CD8-positive, alpha-beta memory T cell (primary cell): Measurements from ENCODE around the gene TRIM62. TPM values are rescaled to one million over a fixed set of nuclear protein-coding genes. Genes with fewer than 3 reads are reported as not detected.
A peak's percentile ranks its signal among the peaks of the same experiment; 100 is the strongest.
"Not testable (repeated sequence)": the region's sequence is repeated elsewhere in the genome, so short reads cannot be mapped to it uniquely, and the experiment has no call there.

ENCODE experiments used
- CTCF ChIA-PET: fragments of 350-600 bp; sonication (Branson Sonifier 250); formaldehyde crosslinking; loops from one replicate; lab custom pipeline; 2021; ENCODE audit warnings: antibody characterized with exemption; lab: Charles Lee
- POLR2A ChIA-PET: fragments of 350-600 bp; sonication (Branson Sonifier 250); formaldehyde crosslinking; loops from one replicate; lab custom pipeline; 2021; ENCODE audit warnings: antibody characterized with exemption; lab: Charles Lee
- DNase-seq, 5 donors: peaks; one replicate each; pipeline versions ENCODE4 v3.0.0 to v3.0.0-alpha.2; 2020 to 2022; ENCODE audit warnings: mixed read lengths in 1 of 5
- H3K27ac ChIP-seq: one replicate; pipeline ENCODE4 v1.7.0; 2013; ENCODE audit warnings: low read depth, mild to moderate bottlenecking, low read length, moderate library complexity
- H3K27me3 ChIP-seq: 2 replicates; pipeline ENCODE4 v1.7.0; 2013; ENCODE audit warnings: low read length, mild to moderate bottlenecking; ENCODE audit not compliant: insufficient read depth, poor library complexity, severe bottlenecking
- H3K36me3 ChIP-seq: 2 replicates; pipeline ENCODE4 v1.7.0; 2013; ENCODE audit warnings: mild to moderate bottlenecking, low read length, moderate library complexity; ENCODE audit not compliant: insufficient read depth
- H3K4me1 ChIP-seq: 2 replicates; pipeline ENCODE4 v1.7.0; 2013; ENCODE audit warnings: mild to moderate bottlenecking, low read length, moderate library complexity; ENCODE audit not compliant: insufficient read depth
- H3K4me3 ChIP-seq: 2 replicates; pipeline ENCODE4 v1.7.0; 2013; ENCODE audit warnings: mild to moderate bottlenecking, low read length
- H3K9me3 ChIP-seq: 2 replicates; pipeline ENCODE4 v1.7.0; 2013; ENCODE audit warnings: mild to moderate bottlenecking, low read length
- H3K27ac Mint-ChIP-seq, 8 donors: one replicate each; pipeline ENCODE4 v1.8.0; 2020 to 2021; ENCODE audit warnings: mixed read lengths in 8 of 8, mild to moderate bottlenecking in 6 of 8, inconsistent platforms in 3 of 8, moderate library complexity in 3 of 8
- H3K27me3 Mint-ChIP-seq, 2 donors: one replicate each; pipeline ENCODE4 v1.8.0; 2020 to 2021; ENCODE audit warnings: mixed read lengths in 2 of 2, mild to moderate bottlenecking in 1 of 2, moderate library complexity in 1 of 2
- H3K36me3 Mint-ChIP-seq, 3 donors: one replicate each; pipeline ENCODE4 v1.8.0; 2020 to 2021; ENCODE audit warnings: mixed read lengths in 3 of 3, inconsistent platforms in 1 of 3, mild to moderate bottlenecking in 1 of 3
- H3K4me1 Mint-ChIP-seq, 3 donors: one replicate each; pipeline ENCODE4 v1.8.0; 2020 to 2021; ENCODE audit warnings: mixed read lengths in 3 of 3, inconsistent platforms in 1 of 3, mild to moderate bottlenecking in 1 of 3
- H3K4me3 Mint-ChIP-seq, 7 donors: one replicate each; pipeline ENCODE4 v1.8.0; 2020 to 2021; ENCODE audit warnings: mixed read lengths in 7 of 7, mild to moderate bottlenecking in 6 of 7, moderate library complexity in 4 of 7, inconsistent platforms in 2 of 7
- H3K9me3 Mint-ChIP-seq, 5 donors: one replicate each; pipeline ENCODE4 v1.8.0; 2020 to 2022; ENCODE audit warnings: mixed read lengths in 5 of 5, mild to moderate bottlenecking in 3 of 5, moderate library complexity in 2 of 5, inconsistent platforms in 1 of 5
- polyA plus RNA-seq: library from polyadenylated mRNA; unstranded; fragments of 300-500 nt; fragmentation: Illumina TruSeq; gene quantifications from one replicate; pipeline ENCODE4 v1.2.3, GENCODE V29; 2021
- total RNA-seq, 2 experiments: library from RNA; stranded (reverse); gene quantifications; one replicate each; pipeline ENCODE4 v1.2.3, GENCODE V29; 2021

TRIM62 gene
- total and polyA plus RNA-seq, 3 experiments from 2014 or later = 5.0 to 7.0 (median 5.5) TPM

DNA sequence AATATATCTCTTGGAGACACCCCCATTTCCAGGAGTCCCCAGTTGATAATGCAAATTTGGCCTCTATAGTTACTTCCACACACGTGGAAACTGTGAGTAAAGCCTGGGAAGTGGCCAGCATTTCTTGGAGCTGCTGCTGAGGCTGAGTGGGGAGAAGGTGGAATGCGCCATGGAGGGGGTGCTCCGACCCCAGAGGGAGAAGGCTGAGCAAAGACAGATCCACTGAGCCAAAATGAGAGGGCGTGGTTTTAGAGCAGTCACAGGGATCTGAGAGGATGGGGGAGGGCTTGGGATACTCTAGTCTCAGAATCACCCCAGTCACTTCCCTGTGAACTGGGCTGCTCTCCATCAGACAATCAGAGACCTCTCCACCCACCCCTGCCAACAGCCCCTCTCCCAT lies 38.7 kb downstream of the TRIM62 start:
- Mint-ChIP-seq H3K9me3 (no peaks in the 10 kb centered on the region), H3K4me1 (peaks cover 2 to 16% (median 8%) of the 10 kb centered on the region in 3 donors), H3K36me3 (peaks cover 4 to 43% (median 4%) of the 10 kb centered on the region in 3 donors), H3K27me3 (no peaks in the 10 kb centered on the region), H3K27ac (peak overlapping the region in 3 of 8 donors; percentile 29 to 78 (median 75)), H3K4me3 (no peak overlapping the region)
- Histone ChIP-seq H3K27me3 (no peaks in the 10 kb centered on the region), H3K4me3 (no peak overlapping the region), H3K36me3 (peaks cover 8% of the 10 kb centered on the region), H3K27ac (no peak overlapping the region), H3K4me1 (no peaks in the 10 kb centered on the region), H3K9me3 (no peaks in the 10 kb centered on the region)
- ChIA-PET POLR2A (no interaction called here), CTCF (no interaction called here)
- no peak for DNase-seq

GRCh38 chr1:33142483-33143064 lies 39.3 kb downstream of the TRIM62 start:
- H3K4me1 ChIP-seq = no peaks in the 10 kb centered on the region
- no peaks in the 10 kb centered on the region for H3K9me3 ChIP-seq
- POLR2A ChIA-PET = no interaction called here
- no peaks in the 10 kb centered on the region for H3K27me3 ChIP-seq
- H3K4me1 Mint-ChIP-seq = peaks cover 2 to 19% (median 8%) of the 10 kb centered on the region in 3 donors
- no peak overlapping the region for H3K4me3 Mint-ChIP-seq
- no peaks in the 10 kb centered on the region for H3K27me3 Mint-ChIP-seq
- H3K27ac ChIP-seq = no peak overlapping the region
- H3K36me3 Mint-ChIP-seq = peaks cover 4 to 38% (median 4%) of the 10 kb centered on the region in 3 donors
- CTCF ChIA-PET = interaction anchor here (1.2 kb wide), 1 partner anchor 15 kb away, joined by 3 read pairs; no protein-coding TSS in a partner anchor
- H3K36me3 ChIP-seq = peaks cover 8% of the 10 kb centered on the region
- no peak overlapping the region for H3K4me3 ChIP-seq
- DNase-seq = no peak
- H3K9me3 Mint-ChIP-seq = no peaks in the 10 kb centered on the region
- peak overlapping the region in 4 of 8 donors; percentile 29 to 81 (median 65) for H3K27ac Mint-ChIP-seq

GRCh38 chr1:33141781-33142180 lies 40.1 kb downstream of the TRIM62 start:
- peak overlapping the region in 2 of 8 donors; percentile 38 to 55 for H3K27ac Mint-ChIP-seq

DNA sequence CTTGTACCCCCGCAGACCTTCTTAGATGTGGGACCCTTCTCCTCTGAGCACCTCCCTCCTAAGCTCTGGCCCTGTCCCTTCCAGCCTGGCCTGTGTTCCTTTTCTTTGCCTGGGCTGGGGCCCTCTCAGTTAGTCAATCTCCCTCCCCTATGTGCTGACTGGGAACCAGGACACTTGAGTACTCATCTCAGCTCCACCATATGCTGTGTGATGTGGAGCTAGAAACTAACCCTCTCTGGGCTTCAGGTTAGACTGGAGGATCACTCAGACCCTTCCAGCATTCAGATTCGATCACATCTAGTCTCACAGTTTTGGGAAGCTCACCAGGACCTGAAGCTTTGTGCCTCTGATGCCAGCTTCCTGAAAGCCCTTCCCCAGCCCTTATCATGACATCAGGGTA lies 40.6 kb downstream of the TRIM62 start:
- Mint-ChIP-seq H3K4me1 (peaks cover 2 to 19% (median 8%) of the 10 kb centered on the region in 3 donors), H3K9me3 (no peaks in the 10 kb centered on the region), H3K4me3 (no peak overlapping the region), H3K27ac (peak overlapping the region in 6 of 8 donors; percentile 32 to 68 (median 54)), H3K36me3 (peaks cover 0 to 24% (median 2%) of the 10 kb centered on the region in 3 donors), H3K27me3 (no peaks in the 10 kb centered on the region)
- no peaks in the 10 kb centered on the region for H3K9me3 ChIP-seq
- no peaks in the 10 kb centered on the region for H3K36me3 ChIP-seq
- H3K27ac ChIP-seq = no peak overlapping the region
- POLR2A ChIA-PET = no interaction called here
- H3K4me3 ChIP-seq = no peak overlapping the region
- no peaks in the 10 kb centered on the region for H3K27me3 ChIP-seq
- no peak for DNase-seq
- CTCF ChIA-PET = interaction anchor here (1.2 kb wide), 1 partner anchor 13 kb away, joined by 3 read pairs; no protein-coding TSS in a partner anchor
- no peaks in the 10 kb centered on the region for H3K4me1 ChIP-seq

More at GRCh38 chr1:33141781-33142180, 40.1 kb downstream of the TRIM62 start:
- peaks cover 3 to 30% (median 4%) of the 10 kb centered on the region in 3 donors for H3K36me3 Mint-ChIP-seq
- H3K9me3 Mint-ChIP-seq = no peaks in the 10 kb centered on the region
- no peaks in the 10 kb centered on the region for H3K27me3 ChIP-seq
- H3K4me3 Mint-ChIP-seq = no peak overlapping the region
- H3K4me1 Mint-ChIP-seq = peaks cover 2 to 19% (median 8%) of the 10 kb centered on the region in 3 donors
- no peak for DNase-seq
- H3K9me3 ChIP-seq = no peaks in the 10 kb centered on the region
- no peaks in the 10 kb centered on the region for H3K4me1 ChIP-seq
- POLR2A ChIA-PET = no interaction called here
- CTCF ChIA-PET = interaction anchor here (1.2 kb wide), 1 partner anchor 14 kb away, joined by 3 read pairs; no protein-coding TSS in a partner anchor
- no peak overlapping the region for H3K27ac ChIP-seq
- no peak overlapping the region for H3K4me3 ChIP-seq
- H3K36me3 ChIP-seq = peaks cover 3% of the 10 kb centered on the region
- H3K27me3 Mint-ChIP-seq = no peaks in the 10 kb centered on the region

- Mint-ChIP-seq H3K9me3 (no peaks in the 10 kb centered on the region), H3K27me3 (peaks cover 0 to under 1% of the 10 kb centered on the region in 2 donors), H3K27ac (peak overlapping the region in 5 of 8 donors; percentile 32 to 56 (median 52)), H3K4me3 (no peak overlapping the region), H3K4me1 (peaks cover 3 to 19% (median 8%) of the 10 kb centered on the region in 3 donors), H3K36me3 (peaks cover 0 to 17% (median 2%) of the 10 kb centered on the region in 3 donors)
- Histone ChIP-seq H3K9me3 (no peaks in the 10 kb centered on the region), H3K27me3 (no peaks in the 10 kb centered on the region), H3K36me3 (no peaks in the 10 kb centered on the region), H3K27ac (no peak overlapping the region), H3K4me3 (no peak overlapping the region), H3K4me1 (no peaks in the 10 kb centered on the region)
- no peak for DNase-seq
- ChIA-PET CTCF (no interaction called here), POLR2A (interaction anchor here (1.9 kb wide), 1 partner anchor 13 kb away, joined by 5 read pairs; no protein-coding TSS in a partner anchor)
Observed at GRCh38 chr1:33140153-33141149, 41.4 kb downstream of the TRIM62 start.

- Mint-ChIP-seq H3K27me3 (peaks cover 0 to 4% of the 10 kb centered on the region in 2 donors), H3K27ac (no peak overlapping the region), H3K36me3 (peaks cover 0 to 5% (median 4%) of the 10 kb centered on the region in 3 donors), H3K9me3 (no peaks in the 10 kb centered on the region), H3K4me1 (peaks cover 8 to 19% (median 9%) of the 10 kb centered on the region in 3 donors), H3K4me3 (no peak overlapping the region)
- Histone ChIP-seq H3K27ac (no peak overlapping the region), H3K4me1 (no peaks in the 10 kb centered on the region), H3K36me3 (no peaks in the 10 kb centered on the region), H3K9me3 (no peaks in the 10 kb centered on the region), H3K4me3 (no peak overlapping the region), H3K27me3 (no peaks in the 10 kb centered on the region)
- ChIA-PET POLR2A (interaction anchor here (0.5 to 1.0 kb wide), 2 partner anchors 11 to 40 kb away, joined by 3 read pairs; no protein-coding TSS in a partner anchor), CTCF (interaction anchor here (0.5 to 1.7 kb wide), 2 partner anchors 11 to 576 kb away, joined by 4 to 7 read pairs; no protein-coding TSS in a partner anchor)
- DNase-seq = peak in 4 of 5 donors; percentile 8 to 60 (median 24)
Observed at GRCh38 chr1:33137800-33138199, 44.0 kb downstream of the TRIM62 start.

DNA sequence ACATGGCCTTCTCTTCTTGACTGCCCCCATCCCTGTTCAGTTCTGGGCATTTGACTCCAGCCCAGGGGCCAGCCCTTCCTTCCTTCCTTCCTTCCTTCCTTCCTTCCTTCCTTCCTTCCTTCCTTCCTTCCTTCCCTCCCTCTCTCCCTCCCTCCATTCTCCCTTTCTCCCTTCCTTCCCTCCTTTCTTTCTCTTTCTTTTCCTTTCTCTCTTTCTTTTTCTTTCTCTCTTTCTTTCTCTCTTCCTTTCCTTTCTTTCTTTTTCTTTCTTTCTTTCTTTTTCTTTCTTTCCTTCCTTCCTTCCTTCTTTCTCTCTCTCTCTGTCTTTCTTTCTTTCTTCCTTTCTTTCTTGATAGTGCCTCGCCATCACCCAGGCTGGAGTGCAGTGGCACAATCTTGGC lies 45.8 kb downstream of the TRIM62 start:
- Mint-ChIP-seq H3K4me1 (peaks cover 16 to 29% (median 23%) of the 10 kb centered on the region in 3 donors), H3K27ac (peak overlapping the region in 2 of 8 donors; percentile 56 to 72)
- H3K4me3 ChIP-seq, DNase-seq, POLR2A ChIA-PET, H3K27me3 Mint-ChIP-seq, H3K36me3 ChIP-seq, H3K9me3 Mint-ChIP-seq, H3K4me1 ChIP-seq, H3K9me3 ChIP-seq, H3K4me3 Mint-ChIP-seq, H3K27ac ChIP-seq, H3K27me3 ChIP-seq, H3K36me3 Mint-ChIP-seq: not testable (repeated sequence)
- CTCF ChIA-PET = interaction anchor here (0.8 to 1.8 kb wide), 3 partner anchors 9 to 31 kb away, joined by 3 to 7 read pairs (median 3); no protein-coding TSS in a partner anchor
